B cell (primary cell): Measurements from ENCODE around the gene CCDC91. TPM values are rescaled to one million over a fixed set of nuclear protein-coding genes. Genes with fewer than 3 reads are reported as not detected.

Source experiments
- ATAC-seq: fragments of 200-7000 bp; cut with Tn5 transposase; one replicate; pipeline ENCODE4 v1.10.0; 2021; ENCODE audit warnings: low read depth, mild to moderate bottlenecking, moderate number of reproducible peaks, moderate library complexity
- CTCF ChIA-PET: fragments of 350-600 bp; sonication (Branson Sonifier 250); formaldehyde crosslinking; loops from one replicate; lab custom pipeline; 2021; ENCODE audit warnings: antibody characterized with exemption, inconsistent platforms; lab: Charles Lee
- POLR2A ChIA-PET: fragments of 350-600 bp; sonication (Branson Sonifier 250); formaldehyde crosslinking; loops from one replicate; lab custom pipeline; 2021; ENCODE audit warnings: antibody characterized with exemption; lab: Charles Lee
- DNase-seq: peaks from one replicate; pipeline ENCODE4 v3.0.0; 2013
- H2AFZ ChIP-seq: 2 replicates; pipeline ENCODE4 v1.6.1; 2012; ENCODE audit warnings: mild to moderate bottlenecking, low read depth, low read length; ENCODE audit not compliant: insufficient read depth, poor library complexity, severe bottlenecking
- H3K27ac ChIP-seq, 2 donors: 1 replicate in 1 of 2; 2 replicates in 1 of 2; pipeline ENCODE4 v1.5.1; 2012 to 2013; ENCODE audit warnings: low read length in 2 of 2, mild to moderate bottlenecking in 2 of 2, moderate library complexity in 1 of 2
- H3K27me3 ChIP-seq, 4 experiments: fragments of 200-600 bp in 1 of 4; sonication (generic) in 1 of 4; replicated peaks in 1 of 4; 1 replicate in 2 of 4; 2 replicates in 2 of 4; pipeline versions ENCODE4 v1.6.1 to v1.7.0; 2013 to 2016; ENCODE audit warnings: low read length in 3 of 4, mild to moderate bottlenecking in 2 of 4, mixed read lengths in 1 of 4, moderate library complexity in 1 of 4; ENCODE audit not compliant: insufficient read depth in 4 of 4, control insufficient read depth in 3 of 4; ENCODE audit errors: control extremely low read depth in 1 of 4
- H3K36me3 ChIP-seq, 2 experiments: replicated peaks in 1 of 2; 1 replicate in 1 of 2; 2 replicates in 1 of 2; pipeline versions ENCODE4 v1.6.1 to v1.7.1; 2013; ENCODE audit warnings: low read length in 1 of 2; ENCODE audit not compliant: insufficient read depth in 2 of 2, control insufficient read depth in 1 of 2; ENCODE audit errors: control extremely low read depth in 1 of 2, extremely low read depth in 1 of 2
- H3K4me1 ChIP-seq, 2 donors: fragments of 200-600 bp in 1 of 2; sonication (generic) in 1 of 2; 1 replicate in 1 of 2; 2 replicates in 1 of 2; pipeline versions ENCODE4 v1.5.1 to v1.6.1; 2013 to 2017; ENCODE audit warnings: low read length in 2 of 2; ENCODE audit not compliant: control insufficient read depth in 2 of 2, insufficient read depth in 2 of 2
- H3K4me2 ChIP-seq: replicated peaks from 2 replicates; pipeline ENCODE3; 2012; ENCODE audit warnings: mild to moderate bottlenecking, low read depth, low read length; ENCODE audit not compliant: poor library complexity, severe bottlenecking
- H3K4me3 ChIP-seq, 5 experiments: fragments of 200-600 bp in 1 of 5; sonication (generic) in 1 of 5; 1 replicate in 3 of 5; 2 replicates in 2 of 5; pipeline versions ENCODE4 v1.5.1 to v1.7.0; 2011 to 2016; ENCODE audit warnings: low read length in 4 of 5, mild to moderate bottlenecking in 4 of 5, low read depth in 2 of 5, control low read depth in 1 of 5, moderate library complexity in 1 of 5; ENCODE audit not compliant: insufficient read depth in 1 of 5; ENCODE audit errors: control extremely low read depth in 1 of 5, extremely low read depth in 1 of 5
- H3K79me2 ChIP-seq: fragments of 200-600 bp; sonication (generic); one replicate; pipeline ENCODE4 v1.6.0; 2016; ENCODE audit warnings: low read length; ENCODE audit not compliant: control insufficient read depth, insufficient read depth
- H3K9ac ChIP-seq: fragments of 200-600 bp; sonication (generic); 2 replicates; pipeline ENCODE4 v1.6.1; 2017; ENCODE audit warnings: mild to moderate bottlenecking, low read length, moderate library complexity
- H3K9me3 ChIP-seq, 3 donors: one replicate each; pipeline versions ENCODE4 v1.6.1 to v1.7.1; 2013; ENCODE audit warnings: low read length in 2 of 3; ENCODE audit not compliant: control insufficient read depth in 2 of 3, insufficient read depth in 1 of 3; ENCODE audit errors: control extremely low read depth in 1 of 3
- H4K20me1 ChIP-seq: 2 replicates; pipeline ENCODE4 v1.6.0; 2012; ENCODE audit warnings: mild to moderate bottlenecking, low read length; ENCODE audit not compliant: insufficient read depth, control insufficient read depth, poor library complexity, severe bottlenecking
- H3K27ac Mint-ChIP-seq: one replicate; pipeline ENCODE4 v1.8.0; 2021; ENCODE audit warnings: mixed read lengths
- H3K27me3 Mint-ChIP-seq: one replicate; pipeline ENCODE4 v1.8.0; 2021; ENCODE audit warnings: mixed read lengths
- H3K4me1 Mint-ChIP-seq: one replicate; pipeline ENCODE4 v1.8.0; 2021; ENCODE audit warnings: mixed read lengths
- H3K4me3 Mint-ChIP-seq: one replicate; pipeline ENCODE4 v1.8.0; 2021; ENCODE audit warnings: mixed read lengths
- H3K9me3 Mint-ChIP-seq: one replicate; pipeline ENCODE4 v1.8.0; 2022; ENCODE audit warnings: mixed read lengths; ENCODE audit not compliant: insufficient read depth
- EZH2 ChIP-seq: IDR thresholded peaks from 2 replicates; pipeline ENCODE4 v1.6.1; 2012; ENCODE audit warnings: borderline replicate concordance, low read depth, mild to moderate bottlenecking, moderate library complexity, low read length; ENCODE audit not compliant: insufficient read depth, poor library complexity, severe bottlenecking
- WGBS: methylation state at CpG from one replicate; pipeline ENCODE4 v1.1.5; 2013; ENCODE audit warnings: missing lambda C conversion rate; ENCODE audit not compliant: insufficient coverage; 5-methylcytosine and 5-hydroxymethylcytosine counted together
- intact Hi-C: fragments of 100-400 bp; cut with micrococcal nuclease; formaldehyde crosslinking; loops from one replicate; pipeline ENCODE4 v1.10.0; 2022
- polyA plus RNA-seq: library from polyadenylated mRNA; depleted of rRNA; stranded (reverse); fragments of >200 nt; gene quantifications from 2 replicates; pipeline ENCODE4 v1.2.3, GENCODE V29; 2012
- total RNA-seq, 2 donors: library from RNA; stranded (reverse); fragments of 120-200 nt in 1 of 2; gene quantifications; 1 replicate in 1 of 2; 2 replicates in 1 of 2; pipeline versions ENCODE4 v1.2.3 to v1.2.4, GENCODE V29; 2013 to 2022
- TF ChIP-seq, protein P1 (sequence below): fragments of 200-600 bp; IDR thresholded peaks from one replicate; pipeline ENCODE4 v1.8.0; 2022; ENCODE audit warnings: antibody characterized with exemption, mild to moderate bottlenecking

The CCDC91 gene
- total and polyA plus RNA-seq, 2 donors (not counting 1 experiment from before 2014, with no cell fraction given), result 10.9 to 64.8 TPM

DNA sequence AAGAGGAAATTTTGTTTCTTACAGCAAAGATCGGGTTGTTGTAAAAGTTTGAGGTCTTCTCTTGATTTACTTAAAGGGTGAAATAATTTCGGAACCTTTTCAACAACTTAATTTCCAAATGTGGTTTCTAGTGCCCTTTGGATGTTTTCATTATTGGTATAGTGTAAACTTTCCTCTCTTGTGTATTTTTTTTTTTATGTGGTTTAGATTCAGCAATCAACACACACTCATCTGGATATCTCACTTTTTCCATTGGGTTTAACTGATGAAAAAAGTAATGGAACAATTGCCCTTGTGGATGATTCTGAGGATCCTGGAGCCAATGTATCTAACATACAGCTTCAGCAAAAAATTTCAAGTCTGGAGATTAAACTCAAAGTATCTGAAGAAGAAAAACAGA is 116.3 kb downstream of the CCDC91 start:
- H4K20me1 ChIP-seq, result no peaks in the 10 kb centered on the region
- TF ChIP-seq, protein P1, sequence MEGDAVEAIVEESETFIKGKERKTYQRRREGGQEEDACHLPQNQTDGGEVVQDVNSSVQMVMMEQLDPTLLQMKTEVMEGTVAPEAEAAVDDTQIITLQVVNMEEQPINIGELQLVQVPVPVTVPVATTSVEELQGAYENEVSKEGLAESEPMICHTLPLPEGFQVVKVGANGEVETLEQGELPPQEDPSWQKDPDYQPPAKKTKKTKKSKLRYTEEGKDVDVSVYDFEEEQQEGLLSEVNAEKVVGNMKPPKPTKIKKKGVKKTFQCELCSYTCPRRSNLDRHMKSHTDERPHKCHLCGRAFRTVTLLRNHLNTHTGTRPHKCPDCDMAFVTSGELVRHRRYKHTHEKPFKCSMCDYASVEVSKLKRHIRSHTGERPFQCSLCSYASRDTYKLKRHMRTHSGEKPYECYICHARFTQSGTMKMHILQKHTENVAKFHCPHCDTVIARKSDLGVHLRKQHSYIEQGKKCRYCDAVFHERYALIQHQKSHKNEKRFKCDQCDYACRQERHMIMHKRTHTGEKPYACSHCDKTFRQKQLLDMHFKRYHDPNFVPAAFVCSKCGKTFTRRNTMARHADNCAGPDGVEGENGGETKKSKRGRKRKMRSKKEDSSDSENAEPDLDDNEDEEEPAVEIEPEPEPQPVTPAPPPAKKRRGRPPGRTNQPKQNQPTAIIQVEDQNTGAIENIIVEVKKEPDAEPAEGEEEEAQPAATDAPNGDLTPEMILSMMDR, result no peak
- TF ChIP-seq EZH2, result no peak
- no peak overlapping the region for H2AFZ ChIP-seq
- H3K9ac ChIP-seq, result no peak overlapping the region
- H3K79me2 ChIP-seq, result no peaks in the 10 kb centered on the region
- H3K4me3 ChIP-seq, result no peak overlapping the region
- no peak overlapping the region for H3K4me2 ChIP-seq
- CTCF ChIA-PET, result no interaction called here
- DNase-seq (no peak), ATAC-seq (no peak)
- no peaks in the 10 kb centered on the region for H3K27me3 ChIP-seq
- H3K9me3 ChIP-seq, result no peaks in the 10 kb centered on the region
- Mint-ChIP-seq H3K4me1 (no peaks in the 10 kb centered on the region), H3K27me3 (no peaks in the 10 kb centered on the region), H3K4me3 (no peak overlapping the region), H3K9me3 (no peaks in the 10 kb centered on the region), H3K27ac (no peak overlapping the region)
- POLR2A ChIA-PET, result no interaction called here
- H3K4me1 ChIP-seq, result no peaks in the 10 kb centered on the region
- no CpG with 5 or more reads among the region's 2 CpGs for WGBS
- H3K36me3 ChIP-seq, result peaks cover 0 to 33% of the 10 kb centered on the region in 2 experiments
- no peak overlapping the region for H3K27ac ChIP-seq
- intact Hi-C loops, result no loop called here

DNA sequence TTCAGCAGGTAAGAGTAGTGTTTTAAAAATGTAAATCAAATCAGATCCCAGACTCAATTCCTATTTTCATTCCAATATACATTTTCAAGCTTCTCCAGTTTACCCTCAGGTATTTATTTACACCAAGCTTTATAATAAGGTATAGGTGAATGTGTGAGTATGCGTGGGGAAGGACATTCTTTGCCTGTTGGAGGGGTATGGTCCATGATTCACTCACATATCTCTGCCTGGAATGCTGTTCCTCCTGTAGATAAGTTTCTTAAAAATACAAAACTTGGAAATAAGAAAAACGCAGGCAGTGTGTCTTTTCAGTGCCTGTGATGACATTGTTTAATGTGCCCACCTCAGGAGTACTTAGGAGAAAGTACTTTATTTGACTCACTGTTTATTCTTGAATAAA is 118.6 kb downstream of the CCDC91 start:
- no peak for DNase-seq
- H3K4me3 Mint-ChIP-seq, result no peak overlapping the region
- no peaks in the 10 kb centered on the region for H3K4me1 ChIP-seq
- H3K4me3 ChIP-seq, result no peak overlapping the region
- WGBS, result no CpG with 5 or more reads among the region's 2 CpGs
- H2AFZ ChIP-seq, result no peak overlapping the region
- no peak overlapping the region for H3K4me2 ChIP-seq
- no peaks in the 10 kb centered on the region for H3K79me2 ChIP-seq
- CTCF ChIA-PET, result no interaction called here
- peaks cover 3% of the 10 kb centered on the region for H3K9me3 Mint-ChIP-seq
- intact Hi-C loops, result no loop called here
- H3K27me3 Mint-ChIP-seq, result no peaks in the 10 kb centered on the region
- H3K4me1 Mint-ChIP-seq, result no peaks in the 10 kb centered on the region
- H4K20me1 ChIP-seq, result no peaks in the 10 kb centered on the region
- H3K36me3 ChIP-seq, result peaks cover 0 to 36% of the 10 kb centered on the region in 2 experiments
- ATAC-seq, result no peak
- no peak overlapping the region for H3K27ac Mint-ChIP-seq
- no peak overlapping the region for H3K9ac ChIP-seq
- H3K9me3 ChIP-seq, result no peaks in the 10 kb centered on the region
- H3K27me3 ChIP-seq, result no peaks in the 10 kb centered on the region
- TF ChIP-seq, protein P1, result no peak
- no peak for TF ChIP-seq EZH2
- no peak overlapping the region for H3K27ac ChIP-seq
- POLR2A ChIA-PET, result no interaction called here
